GM10266 (cell line): ENCODE measurements around the gene MAGIX.

Source experiments
- DNase-seq: peaks from one replicate; pipeline ENCODE4 v3.0.0; 2012; ENCODE audit errors: extremely low spot score
- CTCF ChIP-seq: IDR thresholded peaks from 2 replicates; pipeline ENCODE4 v1.5.1; 2012; ENCODE audit warnings: mild to moderate bottlenecking, low read depth; ENCODE audit not compliant: control insufficient read depth, insufficient read depth; ENCODE audit errors: missing control alignments

The MAGIX gene

GRCh38 chrX:49210406-49210805 lies 47.8 kb downstream of the MAGIX start:
- no peak for DNase-seq
- TF ChIP-seq CTCF: no peak

DNA sequence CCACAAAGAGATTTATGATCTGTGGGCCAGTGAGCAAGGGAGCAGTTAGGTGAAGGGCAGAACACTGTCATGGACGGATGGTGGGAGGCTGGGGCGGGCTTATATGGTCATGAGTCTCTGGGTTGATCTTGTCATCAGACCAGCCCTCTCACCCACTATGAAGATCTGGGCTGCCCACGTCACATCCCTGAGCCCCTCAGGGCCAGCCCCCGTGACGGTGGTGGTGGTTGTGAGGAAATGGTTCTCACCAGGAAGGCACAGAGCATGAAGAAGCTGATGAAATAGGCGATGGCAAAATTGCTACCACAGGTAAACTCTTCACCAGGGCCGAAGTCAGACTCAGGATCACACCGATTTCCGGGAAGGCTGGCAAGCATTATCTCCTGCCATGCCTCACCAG lies 48.5 kb downstream of the MAGIX start:
- DNase-seq: no peak

GRCh38 chrX:49212209-49212608 lies 49.7 kb downstream of the MAGIX start:
- DNase-seq: no peak
- TF ChIP-seq CTCF: no peak

More for the DNA sequence above, 48.5 kb downstream of the MAGIX start:
- TF ChIP-seq CTCF: no peak

DNA sequence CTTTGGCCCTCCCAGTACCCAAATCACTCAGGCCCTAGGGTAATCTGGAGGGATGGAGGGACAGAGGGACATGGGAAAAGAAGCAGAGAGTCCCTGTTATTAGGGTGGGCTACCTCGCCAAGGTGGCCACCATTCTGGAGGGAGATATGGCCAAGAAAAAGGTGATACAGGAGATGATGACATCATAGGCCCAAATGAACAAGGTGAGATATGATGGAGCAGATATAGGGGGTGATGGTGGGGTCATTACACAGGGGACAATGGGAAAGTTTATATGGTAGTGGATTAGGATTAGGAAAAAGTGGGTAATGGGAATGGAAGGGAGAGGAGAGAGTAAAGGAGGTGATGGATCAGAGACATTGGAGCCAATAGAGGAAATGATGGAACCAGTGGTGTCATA lies 50.3 kb downstream of the MAGIX start:
- DNase-seq: no peak
- TF ChIP-seq CTCF: no peak

- TF ChIP-seq CTCF: no peak
- DNase-seq: no peak
Measured at GRCh38 chrX:49214416-49214815, 51.9 kb downstream of the MAGIX start.

GRCh38 chrX:49214996-49215526 lies 52.5 kb downstream of the MAGIX start:
- DNase-seq: no peak
- TF ChIP-seq CTCF: no peak
